SK-N-SH (cell line): ENCODE data around the gene SFMBT2.

Experiments used
- ELF1 ChIP-seq: IDR thresholded peaks from 2 replicates; pipeline ENCODE4 v1.4.0; 2012
- EZH2phosphoT487 ChIP-seq: fragments of 200-600 bp; sonication (generic); IDR thresholded peaks from 2 replicates; pipeline ENCODE4 v1.6.1; 2017; ENCODE audit warnings: low read depth, mixed run types, mild to moderate bottlenecking, antibody characterized with exemption, moderate library complexity, borderline replicate concordance
- FOXM1 ChIP-seq: IDR thresholded peaks from 2 replicates; pipeline ENCODE4 v1.4.0; 2012; ENCODE audit warnings: low read depth, mild to moderate bottlenecking
- JUND ChIP-seq: IDR thresholded peaks from 2 replicates; pipeline ENCODE4 v1.4.0; 2012
- POLR2AphosphoS5 ChIP-seq: IDR thresholded peaks from 2 replicates; pipeline ENCODE4 v1.6.1; 2012; ENCODE audit warnings: low read depth, low read length
- RCOR1 ChIP-seq: fragments of 150-350 bp; IDR thresholded peaks from 2 replicates; pipeline ENCODE4 v1.6.1; 2017; ENCODE audit warnings: antibody characterized with exemption, low read length
- RFX5 ChIP-seq: IDR thresholded peaks from 2 replicates; pipeline ENCODE4 v1.6.1; 2012; ENCODE audit warnings: mild to moderate bottlenecking, improper control_type of control experiment, low read length
- SMC3 ChIP-seq: IDR thresholded peaks from 2 replicates; pipeline ENCODE4 v1.6.1; 2012; ENCODE audit warnings: low read depth, low read length, improper control_type of control experiment
- TAF1 ChIP-seq: IDR thresholded peaks from 2 replicates; pipeline ENCODE4 v1.6.1; 2012; ENCODE audit warnings: low read depth, mild to moderate bottlenecking, low read length, moderate library complexity, borderline replicate concordance
- YY1 ChIP-seq: IDR thresholded peaks from 2 replicates; pipeline ENCODE4 v1.4.0; 2012; ENCODE audit warnings: low read depth, mild to moderate bottlenecking
- TF ChIP-seq, protein P1 (sequence below): fragments of 200-600 bp; sonication (generic); IDR thresholded peaks from 2 replicates; pipeline ENCODE4 v1.6.1; 2017; ENCODE audit warnings: antibody characterized with exemption, mild to moderate bottlenecking, moderate library complexity
- TF ChIP-seq, protein P2 (sequence below): IDR thresholded peaks from 2 replicates; pipeline ENCODE4; 2012
- TF ChIP-seq, protein P3 (sequence below): IDR thresholded peaks from 2 replicates; pipeline ENCODE4 v1.6.1; 2012; ENCODE audit warnings: mild to moderate bottlenecking, low read depth, low read length, moderate library complexity

DNA sequence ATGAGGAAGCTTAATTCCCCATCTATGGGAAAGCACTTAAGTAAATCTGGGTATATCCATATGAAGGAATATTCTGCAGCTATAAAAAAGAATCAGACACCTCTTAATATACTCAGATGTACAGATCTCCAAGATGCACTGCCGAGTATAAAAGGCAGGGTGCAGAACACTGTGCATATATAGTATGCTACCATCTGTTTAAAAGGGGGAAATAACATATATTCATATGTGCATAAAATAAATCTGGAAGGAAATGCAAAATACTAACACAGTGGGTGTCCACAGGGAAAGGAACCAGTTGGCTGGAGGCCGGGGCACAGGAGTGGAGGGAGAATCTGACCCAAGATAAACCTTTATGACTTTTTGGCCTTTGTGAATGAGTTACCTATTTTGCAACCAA lies 201.4 kb downstream of the SFMBT2 start:
- TF ChIP-seq ELF1 (no peak), JUND (no peak), EZH2phosphoT487 (no peak), YY1 (no peak), RFX5 (no peak), RCOR1 (no peak), FOXM1 (no peak), POLR2AphosphoS5 (no peak), SMC3 (no peak), TAF1 (no peak)
- TF ChIP-seq, protein P1, sequence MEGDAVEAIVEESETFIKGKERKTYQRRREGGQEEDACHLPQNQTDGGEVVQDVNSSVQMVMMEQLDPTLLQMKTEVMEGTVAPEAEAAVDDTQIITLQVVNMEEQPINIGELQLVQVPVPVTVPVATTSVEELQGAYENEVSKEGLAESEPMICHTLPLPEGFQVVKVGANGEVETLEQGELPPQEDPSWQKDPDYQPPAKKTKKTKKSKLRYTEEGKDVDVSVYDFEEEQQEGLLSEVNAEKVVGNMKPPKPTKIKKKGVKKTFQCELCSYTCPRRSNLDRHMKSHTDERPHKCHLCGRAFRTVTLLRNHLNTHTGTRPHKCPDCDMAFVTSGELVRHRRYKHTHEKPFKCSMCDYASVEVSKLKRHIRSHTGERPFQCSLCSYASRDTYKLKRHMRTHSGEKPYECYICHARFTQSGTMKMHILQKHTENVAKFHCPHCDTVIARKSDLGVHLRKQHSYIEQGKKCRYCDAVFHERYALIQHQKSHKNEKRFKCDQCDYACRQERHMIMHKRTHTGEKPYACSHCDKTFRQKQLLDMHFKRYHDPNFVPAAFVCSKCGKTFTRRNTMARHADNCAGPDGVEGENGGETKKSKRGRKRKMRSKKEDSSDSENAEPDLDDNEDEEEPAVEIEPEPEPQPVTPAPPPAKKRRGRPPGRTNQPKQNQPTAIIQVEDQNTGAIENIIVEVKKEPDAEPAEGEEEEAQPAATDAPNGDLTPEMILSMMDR, result no peak
- TF ChIP-seq, protein P2, sequence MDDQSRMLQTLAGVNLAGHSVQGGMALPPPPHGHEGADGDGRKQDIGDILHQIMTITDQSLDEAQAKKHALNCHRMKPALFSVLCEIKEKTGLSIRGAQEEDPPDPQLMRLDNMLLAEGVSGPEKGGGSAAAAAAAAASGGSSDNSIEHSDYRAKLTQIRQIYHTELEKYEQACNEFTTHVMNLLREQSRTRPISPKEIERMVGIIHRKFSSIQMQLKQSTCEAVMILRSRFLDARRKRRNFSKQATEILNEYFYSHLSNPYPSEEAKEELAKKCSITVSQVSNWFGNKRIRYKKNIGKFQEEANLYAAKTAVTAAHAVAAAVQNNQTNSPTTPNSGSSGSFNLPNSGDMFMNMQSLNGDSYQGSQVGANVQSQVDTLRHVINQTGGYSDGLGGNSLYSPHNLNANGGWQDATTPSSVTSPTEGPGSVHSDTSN, result no peak
- TF ChIP-seq, protein P3, sequence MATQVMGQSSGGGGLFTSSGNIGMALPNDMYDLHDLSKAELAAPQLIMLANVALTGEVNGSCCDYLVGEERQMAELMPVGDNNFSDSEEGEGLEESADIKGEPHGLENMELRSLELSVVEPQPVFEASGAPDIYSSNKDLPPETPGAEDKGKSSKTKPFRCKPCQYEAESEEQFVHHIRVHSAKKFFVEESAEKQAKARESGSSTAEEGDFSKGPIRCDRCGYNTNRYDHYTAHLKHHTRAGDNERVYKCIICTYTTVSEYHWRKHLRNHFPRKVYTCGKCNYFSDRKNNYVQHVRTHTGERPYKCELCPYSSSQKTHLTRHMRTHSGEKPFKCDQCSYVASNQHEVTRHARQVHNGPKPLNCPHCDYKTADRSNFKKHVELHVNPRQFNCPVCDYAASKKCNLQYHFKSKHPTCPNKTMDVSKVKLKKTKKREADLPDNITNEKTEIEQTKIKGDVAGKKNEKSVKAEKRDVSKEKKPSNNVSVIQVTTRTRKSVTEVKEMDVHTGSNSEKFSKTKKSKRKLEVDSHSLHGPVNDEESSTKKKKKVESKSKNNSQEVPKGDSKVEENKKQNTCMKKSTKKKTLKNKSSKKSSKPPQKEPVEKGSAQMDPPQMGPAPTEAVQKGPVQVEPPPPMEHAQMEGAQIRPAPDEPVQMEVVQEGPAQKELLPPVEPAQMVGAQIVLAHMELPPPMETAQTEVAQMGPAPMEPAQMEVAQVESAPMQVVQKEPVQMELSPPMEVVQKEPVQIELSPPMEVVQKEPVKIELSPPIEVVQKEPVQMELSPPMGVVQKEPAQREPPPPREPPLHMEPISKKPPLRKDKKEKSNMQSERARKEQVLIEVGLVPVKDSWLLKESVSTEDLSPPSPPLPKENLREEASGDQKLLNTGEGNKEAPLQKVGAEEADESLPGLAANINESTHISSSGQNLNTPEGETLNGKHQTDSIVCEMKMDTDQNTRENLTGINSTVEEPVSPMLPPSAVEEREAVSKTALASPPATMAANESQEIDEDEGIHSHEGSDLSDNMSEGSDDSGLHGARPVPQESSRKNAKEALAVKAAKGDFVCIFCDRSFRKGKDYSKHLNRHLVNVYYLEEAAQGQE, result no peak
